KG1 (cell line): Measurements from ENCODE around the gene CNDP1.

Experiments
- DNase-seq: peaks from one replicate; lab custom pipeline; 2025; lab: John Stamatoyannopoulos, UW

Gene CNDP1

GRCh38 chr18:74626049-74626874, 92.0 kb downstream of the CNDP1 start:
- DNase-seq = no peak

DNA sequence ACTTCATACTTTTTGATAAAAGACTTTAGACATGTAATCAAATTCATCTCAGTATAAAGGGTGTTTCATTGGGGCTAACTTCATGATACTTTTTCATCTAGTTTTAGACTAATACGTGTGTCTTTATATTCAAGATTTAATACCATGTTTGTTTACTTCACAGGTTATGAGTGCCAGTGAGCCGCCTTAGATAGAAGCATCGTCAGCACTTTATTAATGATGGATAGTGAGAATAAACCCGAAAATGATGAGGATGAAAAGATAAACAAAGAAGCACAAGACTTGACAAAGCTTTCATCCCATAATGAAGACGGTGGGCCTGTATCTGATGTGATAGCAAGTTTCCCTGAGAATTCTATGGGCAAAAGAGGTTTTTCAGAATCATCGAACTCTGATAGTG, 96.5 kb downstream of the CNDP1 start:
- no peak for DNase-seq

- no peak for DNase-seq
Measured at GRCh38 chr18:74631212-74631611, 96.9 kb downstream of the CNDP1 start.

- no peak for DNase-seq
Measured at GRCh38 chr18:74631623-74632350, 97.5 kb downstream of the CNDP1 start.

GRCh38 chr18:74632351-74632679, 98.0 kb downstream of the CNDP1 start:
- no peak for DNase-seq

GRCh38 chr18:74632856-74633255, 98.6 kb downstream of the CNDP1 start:
- DNase-seq = no peak

DNA sequence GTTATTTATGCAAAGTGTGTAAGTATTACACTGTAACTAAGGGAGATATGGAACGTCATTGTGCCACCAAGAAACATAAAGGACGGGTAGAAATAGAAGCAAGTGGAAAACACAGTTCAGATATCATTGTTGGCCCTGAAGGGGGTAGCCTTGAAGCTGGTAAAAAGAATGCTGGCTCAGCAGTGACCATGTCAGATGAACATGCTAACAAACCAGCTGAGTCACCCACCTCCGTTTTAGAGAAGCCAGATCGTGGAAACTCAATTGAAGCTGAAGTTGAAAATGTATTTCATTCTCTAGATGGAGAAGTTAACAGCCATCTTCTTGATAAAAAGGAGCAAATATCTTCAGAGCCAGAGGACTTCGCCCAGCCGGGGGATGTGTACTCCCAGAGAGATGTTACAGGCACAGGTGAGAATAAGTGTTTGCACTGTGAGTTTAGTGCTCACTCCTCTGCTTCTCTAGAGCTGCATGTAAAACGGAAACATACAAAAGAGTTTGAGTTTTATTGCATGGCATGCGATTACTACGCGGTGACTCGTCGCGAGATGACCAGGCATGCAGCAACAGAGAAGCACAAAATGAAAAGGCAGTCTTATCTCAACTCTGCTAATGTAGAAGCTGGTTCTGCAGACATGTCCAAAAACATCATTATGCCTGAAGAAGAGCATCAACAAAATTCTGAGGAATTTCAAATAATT, 99.5 kb downstream of the CNDP1 start:
- no peak for DNase-seq

DNA sequence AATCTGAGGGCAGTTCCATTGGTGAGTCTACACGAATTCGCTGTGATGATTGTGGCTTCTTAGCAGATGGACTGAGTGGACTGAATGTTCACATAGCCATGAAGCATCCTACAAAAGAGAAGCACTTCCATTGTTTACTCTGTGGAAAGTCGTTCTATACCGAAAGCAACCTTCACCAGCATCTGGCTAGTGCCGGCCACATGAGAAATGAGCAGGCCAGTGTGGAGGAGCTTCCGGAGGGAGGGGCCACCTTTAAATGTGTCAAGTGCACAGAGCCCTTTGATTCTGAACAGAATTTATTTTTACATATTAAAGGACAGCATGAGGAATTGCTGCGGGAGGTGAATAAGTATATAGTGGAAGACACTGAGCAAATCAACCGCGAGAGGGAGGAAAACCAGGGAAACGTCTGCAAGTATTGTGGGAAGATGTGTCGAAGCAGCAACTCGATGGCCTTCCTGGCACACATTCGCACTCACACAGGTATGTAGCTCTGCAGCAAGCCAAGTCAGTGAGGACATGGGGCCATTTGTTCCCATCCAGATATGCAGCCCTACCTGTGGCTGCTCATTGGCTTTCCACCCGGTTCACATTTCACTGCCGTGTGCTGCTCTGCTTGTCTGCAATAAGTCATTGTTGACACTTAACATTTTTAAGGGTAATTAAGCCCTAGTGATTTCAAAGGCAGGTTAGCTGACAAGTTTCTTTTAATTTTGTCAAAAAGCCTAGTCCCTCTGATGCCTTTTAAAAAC, 101.1 kb downstream of the CNDP1 start:
- DNase-seq = no peak
